ENCODE results near the gene GPR137B. TPM values are rescaled to one million over a fixed set of nuclear protein-coding genes. Genes with fewer than 3 reads are reported as not detected.

The GPR137B gene
- total and polyA plus RNA-seq, 9 of the 15 experiments (the other 6 are each of a cell fraction or from before 2014, with no cell fraction given), result 0.04 to 1.0 (median 0.62) TPM

- Histone ChIP-seq H3K4me3 (no peak overlapping the region), H3K27ac (ENCODE audit: extremely low read depth, low read depth, low read length) (no peak overlapping the region), H3K79me2 (ENCODE audit: control insufficient read depth, insufficient read depth, low read length) (no peaks in the 10 kb centered on the region), H3K9me3 (replicated peaks; ENCODE audit: control insufficient read depth, insufficient read depth, low read depth, low read length) (no peaks in the 10 kb centered on the region), H3K4me1 (replicated peaks in 1 of 2; ENCODE audit: control insufficient read depth in 2 of 2, insufficient read depth in 2 of 2, low read length in 2 of 2) (no peaks in the 10 kb centered on the region), H3K9ac (ENCODE audit: insufficient read depth in 1 of 2, low read depth in 2 of 2, low read length in 2 of 2) (no peak overlapping the region), H2AFZ (ENCODE audit: low read depth, low read length) (no peak overlapping the region), H3K27me3 (ENCODE audit: control insufficient read depth in 2 of 2, insufficient read depth in 2 of 2, low read length in 2 of 2) (peaks cover 43 to 61% of the 10 kb centered on the region in 2 experiments), H3K4me2 (ENCODE audit: insufficient read depth, low read length) (no peak overlapping the region), H3K9me1 (ENCODE audit: control insufficient read depth, insufficient read depth, low read length) (no peaks in the 10 kb centered on the region), H3K36me3 (ENCODE audit: control insufficient read depth, insufficient read depth, low read length) (no peaks in the 10 kb centered on the region), H4K20me1 (replicated peaks; ENCODE audit: control insufficient read depth, insufficient read depth, low read length) (no peaks in the 10 kb centered on the region)
- intact Hi-C loops (cut with micrococcal nuclease) (no loop called here), in situ Hi-C loops (cut with MboI) (no loop called here)
- CTCF ChIA-PET (ENCODE audit: low intra/inter-chr PET ratio), result no interaction called here
- BruUV-seq (replicated peaks), result no TSS peak
- ATAC-seq (no peak), DNase-seq (ENCODE audit: extremely low read depth in 1 of 4, low spot score in 3 of 4) (peak in 2 of 4 experiments; percentile 4), FAIRE-seq (no peak)
- TF ChIP-seq EZH2 (IDR thresholded peaks at IDR 0.05; ENCODE audit: borderline replicate concordance, low read depth, low read length), result 0 out of 2 replicates have a peak, but pooled peaks have one; percentile 11
- no peak for TF ChIP-seq TARDBP (IDR thresholded peaks at IDR 0.05)
- POLR2A ChIA-PET, result interaction anchor here (1.0 kb wide), 1 partner anchor 105 kb away, joined by 3 read pairs; no protein-coding TSS in a partner anchor
- 4% methylated on average over 12 of the region's 12 CpGs for WGBS (ENCODE audit: insufficient coverage, low coverage, missing lambda C conversion rate)
Measured at GRCh38 chr1:236175642-236176336, 33.5 kb downstream of the GPR137B start.

GRCh38 chr1:236176337-236177336, 34.3 kb downstream of the GPR137B start:
- no peaks in the 10 kb centered on the region for H3K79me2 ChIP-seq (ENCODE audit: control insufficient read depth, insufficient read depth, low read length)
- intact Hi-C loops (cut with micrococcal nuclease), result no loop called here
- BruUV-seq (replicated peaks), result no TSS peak
- WGBS (ENCODE audit: insufficient coverage, low coverage, missing lambda C conversion rate), result 2% methylated on average over 18 of the region's 18 CpGs
- no peaks in the 10 kb centered on the region for H3K36me3 ChIP-seq (ENCODE audit: control insufficient read depth, insufficient read depth, low read length)
- peaks cover 43 to 57% of the 10 kb centered on the region in 2 experiments for H3K27me3 ChIP-seq (ENCODE audit: control insufficient read depth in 2 of 2, insufficient read depth in 2 of 2, low read length in 2 of 2)
- H3K4me3 ChIP-seq, result no peak overlapping the region
- no peaks in the 10 kb centered on the region for H3K4me1 ChIP-seq (replicated peaks in 1 of 2; ENCODE audit: control insufficient read depth in 2 of 2, insufficient read depth in 2 of 2, low read length in 2 of 2)
- H4K20me1 ChIP-seq (replicated peaks; ENCODE audit: control insufficient read depth, insufficient read depth, low read length), result no peaks in the 10 kb centered on the region
- peak in 2 of 4 experiments; percentile 4 to 5 for DNase-seq (ENCODE audit: extremely low read depth in 1 of 4, low spot score in 3 of 4)
- in situ Hi-C loops (cut with MboI), result no loop called here
- CTCF ChIA-PET (ENCODE audit: low intra/inter-chr PET ratio), result no interaction called here
- no peak overlapping the region for H3K27ac ChIP-seq (ENCODE audit: extremely low read depth, low read depth, low read length)
- POLR2A ChIA-PET, result interaction anchor here (0.7 to 1.0 kb wide), 3 partner anchors 10 to 295 kb away, joined by 3 read pairs; no protein-coding TSS in a partner anchor
- H3K9me1 ChIP-seq (ENCODE audit: control insufficient read depth, insufficient read depth, low read length), result no peaks in the 10 kb centered on the region
- H3K4me2 ChIP-seq (ENCODE audit: insufficient read depth, low read length), result no peak overlapping the region
- no peak overlapping the region for H2AFZ ChIP-seq (ENCODE audit: low read depth, low read length)
- no peaks in the 10 kb centered on the region for H3K9me3 ChIP-seq (replicated peaks; ENCODE audit: control insufficient read depth, insufficient read depth, low read depth, low read length)
- FAIRE-seq, result no peak
- H3K9ac ChIP-seq (ENCODE audit: insufficient read depth in 1 of 2, low read depth in 2 of 2, low read length in 2 of 2), result no peak overlapping the region
- peak; percentile 61 for ATAC-seq
- TF ChIP-seq JUN (IDR thresholded peaks at IDR 0.05; ENCODE audit: borderline replicate concordance, low read depth, low read length) (0 out of 2 replicates have a peak, but pooled peaks have one; percentile 20), JUN (CRISPR knock-in tag; IDR thresholded peaks at IDR 0.05; ENCODE audit: borderline replicate concordance) (no peak), ATF7 (IDR thresholded peaks at IDR 0.05) (peak; percentile 95), ELF4 (CRISPR knock-in tag; IDR thresholded peaks at IDR 0.05) (no peak), PYGO2 (tag; IDR thresholded peaks at IDR 0.05) (no peak), RAD21 (CRISPR knock-in tag; conservative IDR thresholded peaks at IDR 0.05 in 1 of 2, IDR thresholded peaks at IDR 0.05 in 1 of 2) (0 out of 4 replicates have a peak, but pooled peaks of 1 of the 2 experiments have one; percentile 11), CREM (IDR thresholded peaks at IDR 0.05; ENCODE audit: low read depth) (0 out of 2 replicates have a peak, but pooled peaks have one; percentile 45), ATF3 (IDR thresholded peaks at IDR 0.05) (peak; percentile 85), ATF3 (CRISPR knock-in tag; conservative IDR thresholded peaks at IDR 0.05) (no peak), JUNB (CRISPR knock-in tag; conservative IDR thresholded peaks at IDR 0.05) (peak; percentile 44; the same call in 1 of the 2 replicates), ATF1 (CRISPR knock-in tag; IDR thresholded peaks at IDR 0.05) (no peak), ATF1 (tag; IDR thresholded peaks at IDR 0.05) (peak; percentile 61)

Data from K562 (cell line).